ENCODE data around the gene DDR2.

GRCh38 chr1:162587347-162587746 lies 44.9 kb upstream of the DDR2 start:
- no peak for TF ChIP-seq EZH2 (optimal IDR thresholded peaks at IDR 0.05; ENCODE audit: low read depth, low read length)
- TF ChIP-seq CTCF (IDR thresholded peaks at IDR 0.05; ENCODE audit: low read length) = no peak
- TF ChIP-seq EZH2phosphoT487 (IDR thresholded peaks at IDR 0.05; ENCODE audit: low read length) = no peak
